Vagina (tissue), 2 donors: Measurements from ENCODE around the gene KDM2A.

Experiments used
- CTCF ChIP-seq, 3 experiments: fragments of 450-650 bp in 2 of 3; fragments of 200-600 bp in 1 of 3; sonication (generic) in 1 of 3; IDR thresholded peaks; one replicate each; pipeline ENCODE4 v1.5.1; 2017 to 2019; ENCODE audit warnings: antibody characterized with exemption in 3 of 3, mild to moderate bottlenecking in 2 of 3, moderate library complexity in 2 of 3
- POLR2A ChIP-seq, 2 donors: fragments of 450-650 bp; IDR thresholded peaks; one replicate each; pipeline ENCODE4 v1.6.1; 2017; ENCODE audit warnings: antibody characterized with exemption in 2 of 2, mild to moderate bottlenecking in 2 of 2, moderate library complexity in 2 of 2
- POLR2AphosphoS5 ChIP-seq, 2 donors: sonication (generic); formaldehyde crosslinking; IDR thresholded peaks; one replicate each; pipeline ENCODE4 v1.9.0; 2017; ENCODE audit warnings: antibody characterized with exemption in 2 of 2, mild to moderate bottlenecking in 2 of 2, low read depth in 1 of 2; ENCODE audit not compliant: insufficient read depth in 1 of 2

- TF ChIP-seq POLR2A (IDR thresholded peaks at IDR 0.05) (no peak), CTCF (IDR thresholded peaks at IDR 0.05) (no peak), POLR2AphosphoS5 (IDR thresholded peaks at IDR 0.05; ENCODE audit: insufficient read depth in 1 of 2, low read depth in 1 of 2) (no peak)
These were observed 157.7 kb downstream of the KDM2A start for GRCh38 chr11:67276781-67277230.
